GM19324 (cell line): ENCODE measurements around the gene GPBP1L1.
"Not testable (repeated sequence)": the region's sequence is repeated elsewhere in the genome, so short reads cannot be mapped to it uniquely, and the experiment has no call there.

Experiments
- ATAC-seq: cut with Tn5 transposase; IDR thresholded peaks from one replicate; pipeline ENCODE4 v1.9.1; 2021; ENCODE audit warnings: mild to moderate bottlenecking, moderate library complexity; ENCODE audit not compliant: unreplicated experiment, low FRiP score

Gene GPBP1L1

DNA sequence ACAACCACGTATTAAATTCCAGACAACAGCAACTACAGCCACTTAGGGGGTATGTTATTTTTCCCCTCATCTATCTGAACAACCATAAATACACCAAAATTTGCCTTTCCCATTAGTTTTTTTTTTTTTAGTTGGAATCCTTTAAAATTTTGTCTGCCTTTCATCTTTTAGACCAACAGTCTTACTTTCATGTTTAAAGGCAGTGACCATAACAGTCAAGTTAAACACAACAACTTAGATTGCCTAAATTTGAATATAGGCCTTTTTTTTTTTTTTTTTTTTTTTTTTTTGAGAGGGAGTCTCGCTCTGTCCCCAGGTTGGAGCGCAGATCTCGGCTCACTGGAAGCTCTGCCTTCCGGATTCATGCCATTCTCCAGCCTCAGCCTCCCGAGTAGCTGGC is 3.4 kb downstream of the GPBP1L1 start:
- no peak for ATAC-seq

DNA sequence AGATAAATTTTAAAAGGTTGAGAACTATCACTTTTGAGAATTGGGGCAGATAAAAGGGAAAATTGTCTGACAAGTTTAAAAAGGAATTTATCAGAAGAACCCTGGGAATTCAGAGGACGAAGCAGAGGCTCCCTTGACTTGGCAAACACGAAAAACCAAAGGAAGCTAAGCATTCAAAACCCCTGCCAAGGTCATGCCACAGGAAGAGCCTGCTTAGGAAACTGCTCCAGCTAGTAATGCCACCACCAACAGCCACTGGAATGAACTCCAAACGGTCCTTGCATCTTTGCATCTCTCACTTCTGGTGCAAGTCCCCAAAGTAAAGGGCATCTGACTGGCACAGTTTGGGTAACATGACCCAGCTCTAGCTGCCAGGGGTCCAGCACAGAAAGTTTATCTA is 7.2 kb downstream of the GPBP1L1 start:
- ATAC-seq: no peak

GRCh38 chr1:45678489-45678888 is 7.8 kb downstream of the GPBP1L1 start:
- ATAC-seq: no peak

- no peak for ATAC-seq
These were observed 8.5 kb downstream of the GPBP1L1 start for GRCh38 chr1:45677751-45678245.

DNA sequence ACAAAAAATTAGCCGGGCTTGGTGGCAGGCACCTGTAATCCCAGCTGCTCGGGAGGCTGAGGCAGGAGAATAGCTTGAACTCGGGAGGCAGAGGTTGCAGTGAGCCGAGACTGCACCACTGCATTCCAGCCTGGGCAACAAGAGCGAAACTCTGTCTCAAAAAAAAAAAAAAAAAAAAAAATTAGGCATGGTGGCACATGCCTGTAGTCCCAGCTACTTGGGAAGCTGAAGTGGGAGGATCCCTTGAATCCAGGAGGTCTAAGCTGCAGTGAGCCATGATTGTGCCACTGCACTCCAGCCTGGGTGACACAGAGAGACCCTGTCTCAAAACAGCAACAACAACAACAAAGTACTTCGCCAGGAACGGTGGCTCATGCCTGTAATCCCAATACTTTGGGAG is 9.8 kb downstream of the GPBP1L1 start:
- not testable (repeated sequence) for ATAC-seq

- no peak for ATAC-seq
These were observed 11.9 kb downstream of the GPBP1L1 start for GRCh38 chr1:45674478-45674877.

GRCh38 chr1:45673956-45674355 is 12.4 kb downstream of the GPBP1L1 start:
- ATAC-seq: no peak

GRCh38 chr1:45669859-45670655 is 16.3 kb downstream of the GPBP1L1 start:
- no peak for ATAC-seq

DNA sequence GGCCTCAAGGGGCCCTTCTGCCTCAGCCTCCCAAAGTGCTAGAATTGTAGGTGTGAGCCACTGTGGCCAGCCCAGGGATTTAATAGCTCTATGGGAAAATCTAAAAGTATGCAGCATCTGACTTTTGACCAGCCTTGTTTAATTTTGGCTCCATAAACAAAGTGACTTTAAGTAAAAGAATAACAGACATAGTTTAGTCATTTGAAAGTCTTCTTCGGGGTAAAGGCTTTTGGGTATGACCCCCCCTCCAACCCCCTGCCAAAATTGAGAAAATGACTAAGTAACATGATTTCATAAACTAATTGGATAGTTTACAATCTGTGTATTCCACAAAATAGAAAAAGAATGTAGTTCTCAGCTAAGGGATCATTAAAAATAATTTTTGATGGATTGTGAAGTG is 17.0 kb downstream of the GPBP1L1 start:
- ATAC-seq: no peak

GRCh38 chr1:45668526-45668925 is 17.8 kb downstream of the GPBP1L1 start:
- ATAC-seq: no peak

DNA sequence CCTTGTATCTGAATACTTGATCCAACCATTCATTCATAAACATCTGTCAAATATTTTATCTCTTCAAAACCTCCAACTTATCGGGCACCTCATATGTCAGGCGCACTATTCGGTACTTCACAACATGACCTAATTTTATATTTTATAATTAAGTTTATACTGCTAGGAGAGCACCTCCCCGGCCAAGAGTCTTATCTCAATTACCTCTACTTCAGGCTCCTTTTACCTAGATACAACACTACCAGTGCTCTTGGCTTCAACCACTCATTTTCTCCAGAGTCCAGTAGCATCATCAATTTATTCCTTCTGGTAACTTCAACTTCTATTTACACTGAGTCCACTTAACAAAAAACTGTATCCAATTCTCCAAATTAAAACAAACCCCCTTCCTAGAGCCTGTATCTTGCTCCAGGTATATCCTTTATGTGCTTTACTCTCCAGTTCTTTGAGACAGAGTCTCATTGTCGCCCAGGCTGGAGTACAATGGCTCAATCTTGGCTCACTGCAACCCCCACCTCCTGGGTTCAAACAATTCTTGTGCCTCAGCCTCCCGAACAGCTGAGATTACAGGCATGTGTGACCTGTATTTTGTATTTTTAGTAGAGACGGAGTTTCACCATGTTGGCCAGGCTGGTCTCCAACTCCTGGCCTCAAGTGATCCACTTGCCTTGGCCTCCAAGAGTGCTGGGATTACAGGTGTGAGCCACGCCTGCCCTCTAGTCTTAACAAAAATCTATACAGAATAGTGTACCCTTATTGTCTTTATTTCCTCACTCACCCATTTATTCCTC is 18.8 kb downstream of the GPBP1L1 start:
- ATAC-seq: no peak

- ATAC-seq: no peak
These were observed 19.5 kb downstream of the GPBP1L1 start for GRCh38 chr1:45666836-45667235.

DNA sequence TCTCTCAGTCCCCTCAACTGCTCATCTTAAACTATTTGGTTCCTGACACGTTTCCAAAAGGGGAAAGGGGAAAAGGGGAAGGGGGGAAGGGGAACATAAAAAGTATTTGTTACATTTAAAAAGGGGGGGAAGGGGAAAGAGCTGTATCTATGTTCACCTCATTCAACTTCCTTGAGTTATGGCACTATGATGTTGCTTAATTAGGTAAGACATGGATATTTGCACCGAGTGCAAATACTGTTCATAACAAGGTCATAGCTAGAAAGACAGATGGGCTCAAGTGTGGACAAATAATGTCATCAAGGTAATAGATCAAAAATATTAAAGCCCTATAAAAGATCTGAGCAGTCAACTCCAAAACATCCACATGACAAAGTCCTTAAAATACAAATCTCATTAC is 26.0 kb downstream of the GPBP1L1 start:
- ATAC-seq: no peak

- ATAC-seq: no peak
These were observed 27.1 kb downstream of the GPBP1L1 start for GRCh38 chr1:45659222-45659621.

GRCh38 chr1:45658171-45658570 is 28.2 kb downstream of the GPBP1L1 start:
- no peak for ATAC-seq

DNA sequence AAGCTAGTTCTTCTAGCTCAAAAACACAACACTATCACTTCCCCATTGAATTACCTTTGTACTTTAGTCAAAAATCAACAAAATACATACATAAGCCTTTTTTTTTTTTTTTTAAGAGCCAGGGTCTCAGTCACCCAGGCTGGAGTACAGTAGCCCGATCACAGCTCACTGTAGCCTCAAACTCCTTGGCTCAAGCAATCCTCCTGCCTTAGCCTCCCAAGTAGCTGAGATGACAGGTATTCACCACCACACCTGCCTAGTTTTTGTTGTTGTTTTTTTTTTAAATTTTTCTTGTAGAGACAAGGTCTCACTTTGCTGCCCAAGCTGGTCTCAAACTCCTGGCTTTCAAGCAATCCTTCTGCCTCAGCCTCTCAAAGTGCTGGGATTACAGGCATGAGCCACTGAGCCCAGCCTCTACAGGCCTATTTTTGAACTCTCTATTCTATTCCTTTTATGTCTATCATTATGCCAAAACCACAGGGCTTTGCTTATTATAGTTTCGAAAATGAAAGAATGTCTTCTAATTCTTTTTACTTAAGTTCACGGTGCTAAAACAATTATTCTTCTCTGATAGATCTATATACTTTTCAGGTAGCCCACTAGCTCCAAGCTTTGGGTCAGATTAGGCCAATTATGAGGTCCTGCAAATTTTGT is 29.6 kb downstream of the GPBP1L1 start:
- no peak for ATAC-seq

DNA sequence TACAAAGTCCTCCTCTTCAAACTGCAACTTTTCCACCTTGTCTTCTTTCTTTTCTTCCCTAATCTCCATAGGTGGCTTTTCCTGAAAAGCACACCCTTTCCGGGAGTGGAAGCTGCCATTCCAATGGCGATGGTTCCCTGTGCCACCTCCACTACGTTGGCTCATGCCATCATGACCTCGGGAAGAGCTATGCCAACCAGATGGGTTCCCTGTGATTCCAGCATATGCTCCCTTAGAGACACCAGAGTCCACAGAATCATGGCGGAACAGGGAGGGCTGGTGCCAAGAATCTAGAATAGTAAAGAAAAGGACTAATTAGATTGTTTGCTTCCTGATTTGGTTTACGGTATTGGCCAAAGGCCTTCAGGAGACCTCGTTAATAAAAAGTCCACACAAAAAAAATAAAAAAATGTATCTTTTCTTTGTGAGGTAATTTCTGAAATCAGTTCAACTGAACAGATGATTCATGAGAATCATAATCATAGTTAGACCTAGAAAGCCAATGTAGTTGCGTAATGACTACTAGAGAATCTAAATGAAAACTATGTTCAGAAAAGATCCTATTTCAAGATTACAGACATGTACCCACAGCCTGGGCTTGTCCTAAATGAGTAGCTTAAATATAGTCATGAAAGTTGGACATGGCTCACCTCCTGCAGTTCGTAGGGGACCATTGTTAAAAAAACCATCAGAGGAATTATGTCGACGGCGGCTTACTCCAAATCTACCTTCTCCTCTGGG is 31.6 kb downstream of the GPBP1L1 start:
- ATAC-seq: no peak

DNA sequence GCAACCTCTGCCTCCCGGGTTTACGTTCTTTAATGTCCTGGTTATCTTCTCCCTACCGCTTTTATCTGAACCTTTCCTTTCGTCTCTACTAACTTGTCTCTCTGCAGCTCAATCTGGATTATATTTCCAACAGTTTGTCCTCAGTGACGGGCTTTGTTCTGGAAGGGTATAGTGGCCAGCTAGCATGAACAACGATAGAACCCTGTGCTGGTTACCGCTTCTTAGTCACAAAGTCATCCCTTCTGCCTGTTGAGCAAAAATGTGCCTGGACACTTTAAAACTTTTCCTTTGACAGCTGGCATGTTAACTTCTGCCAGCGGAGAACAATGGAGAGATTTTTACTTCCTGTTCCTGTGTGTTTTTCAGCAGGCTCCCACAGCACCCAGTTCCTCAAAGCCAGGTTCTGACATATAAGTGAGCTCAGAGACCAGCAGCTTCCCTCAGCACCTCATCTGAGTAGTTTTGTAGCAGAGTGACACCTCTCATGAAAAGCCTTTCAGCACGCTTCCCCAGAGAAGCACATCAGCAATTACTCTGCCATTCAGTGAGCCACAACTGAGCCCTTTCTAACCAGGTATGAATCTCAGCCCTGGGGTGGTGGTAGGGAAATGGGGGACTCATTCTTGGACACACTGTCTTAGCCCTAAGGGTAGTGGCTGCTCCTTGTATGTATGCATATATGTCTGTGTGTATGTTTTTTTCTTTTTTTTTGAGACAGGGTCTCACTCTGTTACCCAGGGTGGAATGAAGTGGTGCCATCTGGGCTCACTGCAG is 38.9 kb downstream of the GPBP1L1 start:
- no peak for ATAC-seq

DNA sequence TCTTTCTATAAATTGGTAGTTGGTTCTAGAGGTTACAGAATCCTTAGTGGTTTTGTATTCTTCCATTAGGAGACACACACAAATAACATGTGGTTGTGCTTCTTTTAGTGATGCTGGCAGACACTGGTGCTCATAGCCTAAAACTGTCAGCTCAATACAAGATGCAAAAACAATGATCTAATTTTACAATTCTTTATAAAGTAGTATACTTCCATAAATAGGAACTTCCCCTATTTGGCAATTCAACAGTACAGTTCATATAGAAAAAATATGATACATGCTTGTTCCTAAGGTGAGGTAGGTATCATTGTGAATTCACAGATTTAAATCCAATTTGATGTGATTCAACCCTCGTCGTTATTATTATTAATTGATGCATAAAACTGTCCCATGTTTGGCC is 41.7 kb downstream of the GPBP1L1 start:
- no peak for ATAC-seq

DNA sequence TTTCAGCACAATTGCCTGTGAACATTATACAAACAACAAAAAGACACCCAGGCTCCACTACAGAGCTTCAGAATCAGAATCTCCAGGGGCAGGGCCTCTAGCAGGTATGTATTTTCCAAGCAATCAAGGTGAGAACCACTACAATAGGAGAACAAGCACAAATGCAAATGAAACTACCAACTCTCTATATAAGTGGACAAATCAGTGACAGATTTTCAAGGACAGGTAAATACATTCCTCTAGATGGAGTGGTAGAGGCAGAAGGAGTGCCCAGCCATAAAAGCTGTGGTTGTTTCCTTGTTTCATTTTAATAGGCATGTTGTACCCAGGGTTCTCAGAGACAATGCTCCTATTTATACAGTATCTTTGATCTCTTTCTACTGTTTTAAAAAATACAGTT is 42.4 kb downstream of the GPBP1L1 start:
- no peak for ATAC-seq
